NB4 (cell line): Measurements from ENCODE around the gene ATP9B.

Source experiments
- MYC ChIP-seq: IDR thresholded peaks from 2 replicates; pipeline ENCODE4 v1.6.1; 2011; ENCODE audit warnings: low read depth, low read length
- POLR2A ChIP-seq: IDR thresholded peaks from 2 replicates; pipeline ENCODE4 v1.6.1; 2011; ENCODE audit warnings: mild to moderate bottlenecking; ENCODE audit not compliant: insufficient read length; ENCODE audit errors: extremely low read depth
- TF ChIP-seq, protein P1 (sequence below): IDR thresholded peaks from one replicate; pipeline ENCODE4 v1.5.1; 2012; ENCODE audit warnings: low read depth, low read length
- TF ChIP-seq, protein P2 (sequence below): IDR thresholded peaks from 2 replicates; pipeline ENCODE4 v1.6.1; 2011; ENCODE audit warnings: low read depth, low read length

DNA sequence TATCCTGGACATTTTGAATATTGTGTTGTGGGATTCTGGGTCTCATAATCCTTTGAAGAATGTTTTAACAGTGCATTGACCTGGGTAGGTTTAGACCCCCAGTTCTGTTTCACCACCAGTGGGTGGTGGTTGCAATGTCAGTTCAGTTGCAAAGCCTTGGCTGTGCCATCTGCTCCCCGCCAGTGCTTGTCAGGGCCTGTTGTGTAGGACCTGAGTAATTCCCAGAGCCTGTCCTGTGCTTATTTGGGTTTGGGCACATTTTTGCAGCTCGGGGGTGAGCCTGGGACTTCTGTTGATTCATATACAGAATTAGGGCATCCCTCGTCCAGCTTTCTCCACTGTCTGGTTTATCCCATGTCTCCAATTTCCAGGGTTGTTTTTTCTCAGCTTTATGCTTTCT lies 24.8 kb downstream of the ATP9B start:
- TF ChIP-seq, protein P1, sequence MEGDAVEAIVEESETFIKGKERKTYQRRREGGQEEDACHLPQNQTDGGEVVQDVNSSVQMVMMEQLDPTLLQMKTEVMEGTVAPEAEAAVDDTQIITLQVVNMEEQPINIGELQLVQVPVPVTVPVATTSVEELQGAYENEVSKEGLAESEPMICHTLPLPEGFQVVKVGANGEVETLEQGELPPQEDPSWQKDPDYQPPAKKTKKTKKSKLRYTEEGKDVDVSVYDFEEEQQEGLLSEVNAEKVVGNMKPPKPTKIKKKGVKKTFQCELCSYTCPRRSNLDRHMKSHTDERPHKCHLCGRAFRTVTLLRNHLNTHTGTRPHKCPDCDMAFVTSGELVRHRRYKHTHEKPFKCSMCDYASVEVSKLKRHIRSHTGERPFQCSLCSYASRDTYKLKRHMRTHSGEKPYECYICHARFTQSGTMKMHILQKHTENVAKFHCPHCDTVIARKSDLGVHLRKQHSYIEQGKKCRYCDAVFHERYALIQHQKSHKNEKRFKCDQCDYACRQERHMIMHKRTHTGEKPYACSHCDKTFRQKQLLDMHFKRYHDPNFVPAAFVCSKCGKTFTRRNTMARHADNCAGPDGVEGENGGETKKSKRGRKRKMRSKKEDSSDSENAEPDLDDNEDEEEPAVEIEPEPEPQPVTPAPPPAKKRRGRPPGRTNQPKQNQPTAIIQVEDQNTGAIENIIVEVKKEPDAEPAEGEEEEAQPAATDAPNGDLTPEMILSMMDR, result no peak
- no peak for TF ChIP-seq POLR2A
- TF ChIP-seq, protein P2, sequence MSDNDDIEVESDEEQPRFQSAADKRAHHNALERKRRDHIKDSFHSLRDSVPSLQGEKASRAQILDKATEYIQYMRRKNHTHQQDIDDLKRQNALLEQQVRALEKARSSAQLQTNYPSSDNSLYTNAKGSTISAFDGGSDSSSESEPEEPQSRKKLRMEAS, result no peak
- TF ChIP-seq MYC, result no peak
